Measurements from ENCODE around the gene RRAGB.

- TF ChIP-seq, protein P1, sequence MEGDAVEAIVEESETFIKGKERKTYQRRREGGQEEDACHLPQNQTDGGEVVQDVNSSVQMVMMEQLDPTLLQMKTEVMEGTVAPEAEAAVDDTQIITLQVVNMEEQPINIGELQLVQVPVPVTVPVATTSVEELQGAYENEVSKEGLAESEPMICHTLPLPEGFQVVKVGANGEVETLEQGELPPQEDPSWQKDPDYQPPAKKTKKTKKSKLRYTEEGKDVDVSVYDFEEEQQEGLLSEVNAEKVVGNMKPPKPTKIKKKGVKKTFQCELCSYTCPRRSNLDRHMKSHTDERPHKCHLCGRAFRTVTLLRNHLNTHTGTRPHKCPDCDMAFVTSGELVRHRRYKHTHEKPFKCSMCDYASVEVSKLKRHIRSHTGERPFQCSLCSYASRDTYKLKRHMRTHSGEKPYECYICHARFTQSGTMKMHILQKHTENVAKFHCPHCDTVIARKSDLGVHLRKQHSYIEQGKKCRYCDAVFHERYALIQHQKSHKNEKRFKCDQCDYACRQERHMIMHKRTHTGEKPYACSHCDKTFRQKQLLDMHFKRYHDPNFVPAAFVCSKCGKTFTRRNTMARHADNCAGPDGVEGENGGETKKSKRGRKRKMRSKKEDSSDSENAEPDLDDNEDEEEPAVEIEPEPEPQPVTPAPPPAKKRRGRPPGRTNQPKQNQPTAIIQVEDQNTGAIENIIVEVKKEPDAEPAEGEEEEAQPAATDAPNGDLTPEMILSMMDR (IDR thresholded peaks at IDR 0.05), result no peak
- TF ChIP-seq POLR2A (IDR thresholded peaks at IDR 0.05; ENCODE audit: low read depth), result no peak
Measured at GRCh38 chrX:55668084-55668483, 49.5 kb upstream of the RRAGB start.
